Measurements from ENCODE around the gene PLS3. TPM values are rescaled to one million over a fixed set of nuclear protein-coding genes. Genes with fewer than 3 reads are reported as not detected.

PLS3 gene
- total and polyA plus RNA-seq, 4 donors: 63.1 to 221 (median 116) TPM

DNA sequence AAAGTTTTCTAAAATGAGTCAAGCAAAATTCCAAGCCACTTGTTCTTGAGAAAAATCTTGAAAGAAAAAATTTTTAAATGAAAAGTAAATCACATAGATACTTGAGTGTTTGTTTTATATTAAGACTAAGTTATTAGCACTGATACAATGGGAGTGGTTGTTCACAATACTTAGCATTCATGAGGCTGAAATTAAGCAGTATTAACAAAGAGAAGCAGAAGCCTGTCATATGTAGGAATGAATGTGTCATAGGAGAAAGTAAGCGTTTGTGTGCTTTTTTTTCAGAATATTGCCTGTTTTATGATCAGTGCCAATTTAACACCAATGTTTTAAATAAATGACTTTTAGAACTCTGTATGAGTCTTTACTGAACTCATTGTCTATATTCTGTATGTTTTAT, 37.6 kb downstream of the PLS3 start:
- H3K9ac ChIP-seq (ENCODE audit: insufficient read depth in 1 of 2, low read length in 2 of 2): no peak overlapping the region
- TF ChIP-seq, protein P1, sequence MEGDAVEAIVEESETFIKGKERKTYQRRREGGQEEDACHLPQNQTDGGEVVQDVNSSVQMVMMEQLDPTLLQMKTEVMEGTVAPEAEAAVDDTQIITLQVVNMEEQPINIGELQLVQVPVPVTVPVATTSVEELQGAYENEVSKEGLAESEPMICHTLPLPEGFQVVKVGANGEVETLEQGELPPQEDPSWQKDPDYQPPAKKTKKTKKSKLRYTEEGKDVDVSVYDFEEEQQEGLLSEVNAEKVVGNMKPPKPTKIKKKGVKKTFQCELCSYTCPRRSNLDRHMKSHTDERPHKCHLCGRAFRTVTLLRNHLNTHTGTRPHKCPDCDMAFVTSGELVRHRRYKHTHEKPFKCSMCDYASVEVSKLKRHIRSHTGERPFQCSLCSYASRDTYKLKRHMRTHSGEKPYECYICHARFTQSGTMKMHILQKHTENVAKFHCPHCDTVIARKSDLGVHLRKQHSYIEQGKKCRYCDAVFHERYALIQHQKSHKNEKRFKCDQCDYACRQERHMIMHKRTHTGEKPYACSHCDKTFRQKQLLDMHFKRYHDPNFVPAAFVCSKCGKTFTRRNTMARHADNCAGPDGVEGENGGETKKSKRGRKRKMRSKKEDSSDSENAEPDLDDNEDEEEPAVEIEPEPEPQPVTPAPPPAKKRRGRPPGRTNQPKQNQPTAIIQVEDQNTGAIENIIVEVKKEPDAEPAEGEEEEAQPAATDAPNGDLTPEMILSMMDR (IDR thresholded peaks at IDR 0.05; ENCODE audit: control extremely low read depth, extremely low read depth): no peak
- H3K36me3 ChIP-seq (ENCODE audit: control insufficient read depth in 4 of 4, insufficient read depth in 4 of 4, low read length in 4 of 4): peaks cover 0 to 2% (median 0%) of the 10 kb centered on the region in 4 donors
- H3K4me3 ChIP-seq: no peak overlapping the region
- H3K9me3 ChIP-seq (ENCODE audit: control insufficient read depth in 4 of 4, insufficient read depth in 3 of 4, low read length in 3 of 4): no peaks in the 10 kb centered on the region
- peaks cover 0 to 11% (median 4%) of the 10 kb centered on the region in 5 donors for H3K4me1 ChIP-seq (ENCODE audit: control insufficient read depth in 5 of 5, insufficient read depth in 5 of 5, low read length in 5 of 5)
- peaks cover 0 to 44% (median 42%) of the 10 kb centered on the region in 3 donors for H3K27me3 ChIP-seq (ENCODE audit: control insufficient read depth in 3 of 3, insufficient read depth in 3 of 3, low read length in 2 of 3)
- no peak for DNase-seq
- WGBS, 2 donors: 59 to 85% methylated on average over 1 of the region's 1 CpG
- ATAC-seq (ENCODE audit: insufficient read depth, low FRiP score): no peak
- H3K27ac ChIP-seq (ENCODE audit: low read depth in 1 of 2, low read length in 1 of 2): no peak overlapping the region

DNA sequence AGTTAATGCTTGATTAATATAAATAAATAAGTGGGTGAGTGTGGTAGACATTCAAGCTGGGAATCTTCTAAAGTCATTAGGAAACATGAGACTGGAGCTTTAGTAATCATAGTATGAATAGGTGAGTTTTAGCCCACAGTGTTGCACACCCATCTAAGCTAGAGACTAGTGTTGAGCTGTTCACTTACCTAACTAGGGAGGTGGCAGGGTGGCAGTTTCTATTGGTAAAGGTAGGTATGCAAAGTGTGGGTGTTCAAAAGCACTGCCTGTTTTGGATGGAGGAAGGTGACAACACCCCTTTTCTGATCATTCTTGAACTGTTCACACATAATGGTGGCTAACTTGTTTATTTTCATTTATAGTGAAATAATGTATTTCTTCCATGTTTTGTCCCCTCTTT, 41.3 kb downstream of the PLS3 start:
- Histone ChIP-seq H3K4me3 (no peak overlapping the region), H3K27me3 (ENCODE audit: control insufficient read depth in 3 of 3, insufficient read depth in 3 of 3, low read length in 2 of 3) (peaks cover 0 to 45% (median 38%) of the 10 kb centered on the region in 3 donors), H3K9me3 (ENCODE audit: control insufficient read depth in 4 of 4, insufficient read depth in 3 of 4, low read length in 3 of 4) (no peaks in the 10 kb centered on the region), H3K36me3 (ENCODE audit: control insufficient read depth in 4 of 4, insufficient read depth in 4 of 4, low read length in 4 of 4) (no peaks in the 10 kb centered on the region), H3K27ac (ENCODE audit: low read depth in 1 of 2, low read length in 1 of 2) (peak overlapping the region in 1 of 2 donors; percentile 66), H3K9ac (ENCODE audit: insufficient read depth in 1 of 2, low read length in 2 of 2) (no peak overlapping the region), H3K4me1 (ENCODE audit: control insufficient read depth in 5 of 5, insufficient read depth in 5 of 5, low read length in 5 of 5) (peaks cover 0 to 7% (median 0%) of the 10 kb centered on the region in 5 donors)
- DNase-seq: no peak
- TF ChIP-seq, protein P1 (IDR thresholded peaks at IDR 0.05; ENCODE audit: control extremely low read depth, extremely low read depth): no peak
- no peak for ATAC-seq (ENCODE audit: insufficient read depth, low FRiP score)

DNA sequence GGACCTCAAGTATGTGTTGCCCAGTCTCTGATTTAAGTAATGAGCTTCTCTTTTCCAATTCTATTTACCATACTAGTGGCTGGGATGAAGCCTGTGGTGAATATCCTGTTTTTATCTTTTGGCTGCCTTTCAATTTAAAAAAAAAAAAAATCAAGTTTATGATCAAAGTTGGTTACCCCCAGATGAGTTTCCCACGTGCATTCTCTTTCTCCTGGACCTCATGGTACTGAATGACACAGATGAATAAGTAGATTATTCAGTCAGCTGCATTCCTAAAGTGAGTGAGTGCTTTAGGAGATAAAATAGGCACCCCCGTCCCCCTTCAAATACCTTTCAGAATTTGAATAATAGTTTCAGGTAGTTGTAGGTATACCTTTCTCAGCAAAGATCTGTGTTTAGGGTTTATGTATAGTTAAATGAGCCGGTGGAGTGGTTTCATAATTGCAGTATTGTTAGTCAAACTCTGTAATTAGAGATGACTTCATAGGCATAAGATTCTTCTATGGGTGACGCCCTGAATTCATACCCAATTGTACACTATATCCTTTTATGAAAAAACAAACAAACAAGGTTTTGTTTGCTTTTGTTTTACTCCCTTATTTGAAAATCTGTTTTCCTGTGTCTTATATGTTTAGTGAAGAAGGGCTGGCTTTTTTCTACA, 41.9 kb downstream of the PLS3 start:
- Histone ChIP-seq H3K27me3 (ENCODE audit: control insufficient read depth in 3 of 3, insufficient read depth in 3 of 3, low read length in 2 of 3) (peaks cover 0 to 48% (median 39%) of the 10 kb centered on the region in 3 donors), H3K27ac (ENCODE audit: low read depth in 1 of 2, low read length in 1 of 2) (peak overlapping the region in 1 of 2 donors; percentile 78), H3K9ac (ENCODE audit: insufficient read depth in 1 of 2, low read length in 2 of 2) (no peak overlapping the region), H3K36me3 (ENCODE audit: control insufficient read depth in 4 of 4, insufficient read depth in 4 of 4, low read length in 4 of 4) (no peaks in the 10 kb centered on the region), H3K4me3 (no peak overlapping the region), H3K4me1 (ENCODE audit: control insufficient read depth in 5 of 5, insufficient read depth in 5 of 5, low read length in 5 of 5) (peaks cover 0 to 7% (median 0%) of the 10 kb centered on the region in 5 donors), H3K9me3 (ENCODE audit: control insufficient read depth in 4 of 4, insufficient read depth in 3 of 4, low read length in 3 of 4) (no peaks in the 10 kb centered on the region)
- WGBS, 2 donors: 36 to 79% methylated on average over 4 of the region's 4 CpGs
- no peak for DNase-seq
- TF ChIP-seq, protein P1 (IDR thresholded peaks at IDR 0.05; ENCODE audit: control extremely low read depth, extremely low read depth): no peak
- no peak for ATAC-seq (ENCODE audit: insufficient read depth, low FRiP score)
